Activated CD8-positive, alpha-beta memory T cell treated with anti-CD3 and anti-CD28 coated beads for 1 hour (primary cell): ENCODE data around the gene TXNRD1.
"Not testable (repeated sequence)": the region's sequence is repeated elsewhere in the genome, so short reads cannot be mapped to it uniquely, and the experiment has no call there.

Experiments used
- DNase-seq, 2 donors: peaks; one replicate each; pipeline ENCODE4 v3.0.0-alpha.2; 2020; ENCODE audit warnings: low read depth in 1 of 2; ENCODE audit errors: extremely low read depth in 1 of 2

The TXNRD1 gene

GRCh38 chr12:104279164-104279563, 63.6 kb downstream of the TXNRD1 start:
- DNase-seq = no peak

- no peak for DNase-seq
Measured at GRCh38 chr12:104280111-104280510, 64.5 kb downstream of the TXNRD1 start.

- no peak for DNase-seq
Measured at GRCh38 chr12:104280717-104281458, 65.3 kb downstream of the TXNRD1 start.

- no peak for DNase-seq
Measured at GRCh38 chr12:104281636-104282035, 66.1 kb downstream of the TXNRD1 start.

- no peak for DNase-seq
Measured at GRCh38 chr12:104282109-104282508, 66.5 kb downstream of the TXNRD1 start.

GRCh38 chr12:104285740-104286515, 70.3 kb downstream of the TXNRD1 start:
- DNase-seq = no peak

- DNase-seq = peak; percentile 62 to 74
Measured at GRCh38 chr12:104286516-104287482, 71.2 kb downstream of the TXNRD1 start.

- peak; percentile 40 to 73 for DNase-seq
Measured at GRCh38 chr12:104288635-104289274, 73.2 kb downstream of the TXNRD1 start.

GRCh38 chr12:104290320-104290719, 74.7 kb downstream of the TXNRD1 start:
- no peak for DNase-seq

GRCh38 chr12:104290855-104291254, 75.3 kb downstream of the TXNRD1 start:
- DNase-seq = no peak

GRCh38 chr12:104291867-104292524, 76.4 kb downstream of the TXNRD1 start:
- DNase-seq = no peak

GRCh38 chr12:104292872-104293794, 77.6 kb downstream of the TXNRD1 start:
- DNase-seq = no peak

GRCh38 chr12:104294158-104294859, 78.7 kb downstream of the TXNRD1 start:
- not testable (repeated sequence) for DNase-seq

GRCh38 chr12:104294927-104295668, 79.5 kb downstream of the TXNRD1 start:
- no peak for DNase-seq

- DNase-seq = no peak
Measured at GRCh38 chr12:104295954-104296353, 80.4 kb downstream of the TXNRD1 start.

GRCh38 chr12:104296718-104297117, 81.1 kb downstream of the TXNRD1 start:
- no peak for DNase-seq

- no peak for DNase-seq
Measured at GRCh38 chr12:104297477-104298113, 82.0 kb downstream of the TXNRD1 start.
